Neural cell (in vitro differentiated cells): Measurements from ENCODE around the gene NLRC5. TPM values are rescaled to one million over a fixed set of nuclear protein-coding genes. Genes with fewer than 3 reads are reported as not detected.

Experiments
- H2AFZ ChIP-seq: fragments of 200-600, 300-800 bp; sonication (generic), shearing (Covaris generic); 2 replicates; pipeline ENCODE4 v1.6.0; 2014; ENCODE audit warnings: low read depth, mild to moderate bottlenecking, antibody characterized with exemption, low read length, moderate library complexity
- H3F3A ChIP-seq: fragments of 200-600 bp; shearing (Covaris generic); 2 replicates; pipeline ENCODE4 v1.6.1; 2016; ENCODE audit warnings: mild to moderate bottlenecking, moderate library complexity, mixed read lengths, antibody characterized with exemption, low read length; ENCODE audit not compliant: insufficient read depth, poor library complexity, severe bottlenecking
- H3K27ac ChIP-seq: fragments of 200-600, 300-800 bp; sonication (generic), shearing (Covaris generic); 2 replicates; pipeline ENCODE4 v1.5.1; 2014; ENCODE audit warnings: mild to moderate bottlenecking, low read length, moderate library complexity
- H3K27me3 ChIP-seq: fragments of 300-800, 200-600 bp; sonication (generic), shearing (Covaris generic); 2 replicates; pipeline ENCODE4 v1.6.0; 2014; ENCODE audit warnings: mild to moderate bottlenecking, low read depth, low read length, moderate library complexity; ENCODE audit not compliant: insufficient read depth
- H3K36me3 ChIP-seq: fragments of 300-800, 200-600 bp; sonication (generic), shearing (Covaris generic); 2 replicates; pipeline ENCODE4 v1.5.1; 2014; ENCODE audit warnings: mild to moderate bottlenecking, antibody characterized with exemption, low read length, moderate library complexity; ENCODE audit not compliant: insufficient read depth
- H3K4me2 ChIP-seq: fragments of 300-800, 200-600 bp; sonication (generic), shearing (Covaris generic); 2 replicates; pipeline ENCODE4 v1.6.0; 2014; ENCODE audit warnings: mild to moderate bottlenecking, low read length
- H3K4me3 ChIP-seq: fragments of 300-800, 200-600 bp; sonication (generic), shearing (Covaris generic); 2 replicates; pipeline ENCODE4 v1.5.1; 2014; ENCODE audit warnings: mild to moderate bottlenecking, low read length, moderate library complexity
- H3K79me2 ChIP-seq: fragments of 200-600 bp; shearing (Covaris generic); replicated peaks from 2 replicates; pipeline ENCODE4 v1.6.0; 2014; ENCODE audit warnings: mild to moderate bottlenecking, low read length, moderate library complexity; ENCODE audit not compliant: insufficient read depth
- H3K9ac ChIP-seq: fragments of 300-800, 200-600 bp; sonication (generic), shearing (Covaris generic); 2 replicates; pipeline ENCODE4 v1.6.1; 2016; ENCODE audit warnings: mild to moderate bottlenecking, low read length, mixed read lengths
- H3K9me2 ChIP-seq: fragments of 200-600 bp; shearing (Covaris generic); 2 replicates; pipeline ENCODE4 v1.6.1; 2016; ENCODE audit warnings: mild to moderate bottlenecking, low read length, mixed read lengths; ENCODE audit not compliant: insufficient read depth
- H3K9me3 ChIP-seq: fragments of 200-600, 300-800 bp; sonication (generic), shearing (Covaris generic); 2 replicates; pipeline ENCODE4 v1.6.1; 2016; ENCODE audit warnings: mild to moderate bottlenecking, mixed run types, low read length, moderate library complexity, mixed read lengths
- H4K20me1 ChIP-seq: fragments of 200-600 bp; shearing (Covaris generic); 2 replicates; pipeline ENCODE4 v1.6.1; 2016; ENCODE audit warnings: mild to moderate bottlenecking, mixed run types; ENCODE audit not compliant: insufficient read depth
- CTCF ChIP-seq: fragments of 450-650 bp; IDR thresholded peaks from 2 replicates; pipeline ENCODE4 v1.5.1; 2014; ENCODE audit warnings: antibody characterized with exemption, mild to moderate bottlenecking, moderate library complexity; ENCODE audit not compliant: poor library complexity, severe bottlenecking
- EP300 ChIP-seq: fragments of 450-650 bp; conservative IDR thresholded peaks from 2 replicates; pipeline ENCODE4 v1.6.1; 2014; ENCODE audit warnings: antibody characterized with exemption, mild to moderate bottlenecking, moderate library complexity; ENCODE audit not compliant: poor library complexity, severe bottlenecking
- EZH2 ChIP-seq: fragments of 200-600, 300-800 bp; shearing (Covaris generic), sonication (generic); IDR thresholded peaks from 2 replicates; pipeline ENCODE4 v1.6.1; 2014; ENCODE audit warnings: antibody characterized with exemption, low read length, borderline replicate concordance, mild to moderate bottlenecking; ENCODE audit not compliant: insufficient read depth, poor library complexity, severe bottlenecking
- MXI1 ChIP-seq: fragments of 450-650 bp; conservative IDR thresholded peaks from 2 replicates; pipeline ENCODE4 v1.6.1; 2014; ENCODE audit warnings: antibody characterized with exemption, mild to moderate bottlenecking; ENCODE audit not compliant: poor library complexity, severe bottlenecking
- POLR2AphosphoS5 ChIP-seq: IDR thresholded peaks from 2 replicates; pipeline ENCODE4 v1.6.1; 2012
- RAD21 ChIP-seq: fragments of 450-650 bp; conservative IDR thresholded peaks from 2 replicates; pipeline ENCODE4 v1.6.1; 2014; ENCODE audit warnings: antibody characterized with exemption, mild to moderate bottlenecking, moderate library complexity
- REST ChIP-seq: IDR thresholded peaks from 2 replicates; pipeline ENCODE4 v1.6.1; 2012; ENCODE audit warnings: borderline replicate concordance
- SMC3 ChIP-seq: fragments of 450-650 bp; conservative IDR thresholded peaks from 2 replicates; pipeline ENCODE4 v1.6.1; 2014; ENCODE audit warnings: antibody characterized with exemption, mild to moderate bottlenecking, moderate library complexity; ENCODE audit not compliant: poor library complexity
- TAF1 ChIP-seq: IDR thresholded peaks from 2 replicates; pipeline ENCODE4 v1.6.1; 2012; ENCODE audit warnings: low read depth
- polyA plus RNA-seq: library from polyadenylated mRNA; depleted of rRNA; stranded (reverse); fragments of >200 nt; gene quantifications from 2 replicates; pipeline ENCODE4 v1.2.3, GENCODE V29; 2014

The NLRC5 gene
- polyA plus RNA-seq, 1 donor from 2014 or later = not detected

- H3K27me3 ChIP-seq = no peaks in the 10 kb centered on the region
- H3K9me2 ChIP-seq = no peaks in the 10 kb centered on the region
- H3K79me2 ChIP-seq = no peaks in the 10 kb centered on the region
- H2AFZ ChIP-seq = no peak overlapping the region
- no peaks in the 10 kb centered on the region for H4K20me1 ChIP-seq
- H3K27ac ChIP-seq = no peak overlapping the region
- H3F3A ChIP-seq = no peaks in the 10 kb centered on the region
- TF ChIP-seq SMC3 = no peak
- no peak for TF ChIP-seq MXI1
- no peak for TF ChIP-seq POLR2AphosphoS5
- TF ChIP-seq TAF1 = no peak
- no peak for TF ChIP-seq EP300
- no peak overlapping the region for H3K4me3 ChIP-seq
- H3K36me3 ChIP-seq = no peaks in the 10 kb centered on the region
- H3K9me3 ChIP-seq = no peaks in the 10 kb centered on the region
- no peak overlapping the region for H3K9ac ChIP-seq
- H3K4me2 ChIP-seq = no peak overlapping the region
Observed at GRCh38 chr16:56975714-56976113, 13.6 kb upstream of the NLRC5 start.

- Histone ChIP-seq H3K4me2 (no peak overlapping the region), H2AFZ (no peak overlapping the region), H3K36me3 (no peaks in the 10 kb centered on the region), H4K20me1 (no peaks in the 10 kb centered on the region), H3K9me2 (no peaks in the 10 kb centered on the region), H3K9ac (no peak overlapping the region), H3K4me3 (no peak overlapping the region), H3F3A (no peaks in the 10 kb centered on the region), H3K79me2 (no peaks in the 10 kb centered on the region), H3K27me3 (no peaks in the 10 kb centered on the region), H3K27ac (no peak overlapping the region), H3K9me3 (no peaks in the 10 kb centered on the region)
- TF ChIP-seq EP300 (no peak), SMC3 (no peak), MXI1 (no peak), RAD21 (no peak), POLR2AphosphoS5 (no peak), REST (no peak), EZH2 (no peak), CTCF (no peak)
Observed at GRCh38 chr16:56977216-56977615, 12.1 kb upstream of the NLRC5 start.

GRCh38 chr16:56977823-56978430, 11.4 kb upstream of the NLRC5 start:
- Histone ChIP-seq H3F3A (no peaks in the 10 kb centered on the region), H3K9me2 (no peaks in the 10 kb centered on the region), H3K36me3 (no peaks in the 10 kb centered on the region), H3K4me2 (no peak overlapping the region), H3K9ac (no peak overlapping the region), H2AFZ (no peak overlapping the region), H3K9me3 (no peaks in the 10 kb centered on the region), H3K27me3 (no peaks in the 10 kb centered on the region), H3K4me3 (no peak overlapping the region), H3K27ac (no peak overlapping the region), H3K79me2 (no peaks in the 10 kb centered on the region), H4K20me1 (no peaks in the 10 kb centered on the region)
- TF ChIP-seq EP300 = no peak
- TF ChIP-seq TAF1 = no peak
- no peak for TF ChIP-seq MXI1
- no peak for TF ChIP-seq EZH2
- no peak for TF ChIP-seq POLR2AphosphoS5
